ENCODE measurements around the gene CHRNG. TPM values are rescaled to one million over a fixed set of nuclear protein-coding genes. Genes with fewer than 3 reads are reported as not detected.

Gene CHRNG
- polyA plus RNA-seq, 2 of the 4 experiments (the other 2 are of a cell fraction) = not detected

- ATAC-seq (no peak), DNase-seq (ENCODE audit: low read depth in 1 of 2, low spot score in 1 of 2) (no peak), FAIRE-seq (no peak)
- H3K4me3 ChIP-seq = no peak overlapping the region
- H3K9me3 ChIP-seq = no peaks in the 10 kb centered on the region
- no peak overlapping the region for H3K27ac ChIP-seq
- no peak for TF ChIP-seq ESRRA (IDR thresholded peaks at IDR 0.05; ENCODE audit: borderline replicate concordance, low read length)
- TF ChIP-seq RARB (CRISPR knock-in tag; IDR thresholded peaks at IDR 0.05) = no peak
- no peak for TF ChIP-seq ZC3H11A (IDR thresholded peaks at IDR 0.05)
- no peak for TF ChIP-seq HOXB13 (CRISPR knock-in tag; IDR thresholded peaks at IDR 0.05; ENCODE audit: low read depth)
- no peak for TF ChIP-seq GATA3 (IDR thresholded peaks at IDR 0.05; ENCODE audit: borderline replicate concordance)
- no peak for TF ChIP-seq SREBF2 (IDR thresholded peaks at IDR 0.05)
- TF ChIP-seq MAZ (IDR thresholded peaks at IDR 0.05; ENCODE audit: borderline replicate concordance, low read depth, low read length) = no peak
- no peak for TF ChIP-seq PHF8 (IDR thresholded peaks at IDR 0.05; ENCODE audit: borderline replicate concordance, low read depth)
- TF ChIP-seq CBX2 (IDR thresholded peaks at IDR 0.05; ENCODE audit: borderline replicate concordance, low read depth) = no peak
- TF ChIP-seq, protein P1, sequence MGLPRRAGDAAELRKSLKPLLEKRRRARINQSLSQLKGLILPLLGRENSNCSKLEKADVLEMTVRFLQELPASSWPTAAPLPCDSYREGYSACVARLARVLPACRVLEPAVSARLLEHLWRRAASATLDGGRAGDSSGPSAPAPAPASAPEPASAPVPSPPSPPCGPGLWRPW (IDR thresholded peaks at IDR 0.05) = no peak
- TF ChIP-seq MYC (IDR thresholded peaks at IDR 0.05; ENCODE audit: borderline replicate concordance, low read length) = no peak
- TF ChIP-seq FOXS1 (CRISPR knock-in tag; IDR thresholded peaks at IDR 0.05) = no peak
- TF ChIP-seq ZSCAN20 (CRISPR knock-in tag; IDR thresholded peaks at IDR 0.05) = no peak
- no peak for TF ChIP-seq ELK1 (IDR thresholded peaks at IDR 0.05; ENCODE audit: low read depth, low read length)
- TF ChIP-seq, protein P2, sequence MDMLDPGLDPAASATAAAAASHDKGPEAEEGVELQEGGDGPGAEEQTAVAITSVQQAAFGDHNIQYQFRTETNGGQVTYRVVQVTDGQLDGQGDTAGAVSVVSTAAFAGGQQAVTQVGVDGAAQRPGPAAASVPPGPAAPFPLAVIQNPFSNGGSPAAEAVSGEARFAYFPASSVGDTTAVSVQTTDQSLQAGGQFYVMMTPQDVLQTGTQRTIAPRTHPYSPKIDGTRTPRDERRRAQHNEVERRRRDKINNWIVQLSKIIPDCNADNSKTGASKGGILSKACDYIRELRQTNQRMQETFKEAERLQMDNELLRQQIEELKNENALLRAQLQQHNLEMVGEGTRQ (IDR thresholded peaks at IDR 0.05) = no peak
- no peak for TF ChIP-seq EP300 (IDR thresholded peaks at IDR 0.05)
- TF ChIP-seq FOSL2 (IDR thresholded peaks at IDR 0.05) = no peak
- TF ChIP-seq FOSL2 (CRISPR knock-in tag; IDR thresholded peaks at IDR 0.05) = no peak
- no peak for TF ChIP-seq POLR2A (IDR thresholded peaks at IDR 0.05; ENCODE audit: low read length)
- ChIA-PET CTCF (interaction anchor here (1.0 to 1.1 kb wide), 2 partner anchors 29 to 48 kb away, joined by 3 read pairs; no protein-coding TSS in a partner anchor), POLR2A (no interaction called here)
- WGBS (ENCODE audit: missing lambda C conversion rate) = 64% methylated on average over 7 of the region's 7 CpGs
- no peaks in the 10 kb centered on the region for H3K4me1 ChIP-seq
- H3K4me2 ChIP-seq = no peak overlapping the region
These were observed 44.2 kb upstream of the CHRNG start for GRCh38 chr2:232495292-232495691.

- Histone ChIP-seq H3K4me3 (no peak overlapping the region), H3K4me2 (no peak overlapping the region), H3K27ac (no peak overlapping the region), H3K4me1 (peaks cover 3% of the 10 kb centered on the region; the same call in 2 of the 3 replicates), H3K9me3 (no peaks in the 10 kb centered on the region)
- DNase-seq (ENCODE audit: low read depth in 1 of 2, low spot score in 1 of 2) = no peak
- WGBS (ENCODE audit: missing lambda C conversion rate) = no CpG with 5 or more reads among the region's 20 CpGs
- ATAC-seq = no peak
- TF ChIP-seq RCOR1 (IDR thresholded peaks at IDR 0.05; ENCODE audit: low read depth, low read length) = no peak
- TF ChIP-seq ELK1 (IDR thresholded peaks at IDR 0.05; ENCODE audit: low read depth, low read length) = no peak
- no peak for TF ChIP-seq TP53 (CRISPR knock-in tag; IDR thresholded peaks at IDR 0.05)
- TF ChIP-seq HEYL (CRISPR knock-in tag; IDR thresholded peaks at IDR 0.05) = no peak
- no peak for TF ChIP-seq CEBPB (IDR thresholded peaks at IDR 0.05)
- no peak for TF ChIP-seq RNF2 (IDR thresholded peaks at IDR 0.05; ENCODE audit: borderline replicate concordance, low read depth)
- CTCF ChIA-PET = interaction anchor here (1.2 to 1.6 kb wide), 2 partner anchors 25 to 27 kb away, joined by 3 to 4 read pairs; no protein-coding TSS in a partner anchor
- POLR2A ChIA-PET = no interaction called here
- no peak for FAIRE-seq
These were observed 42.8 kb upstream of the CHRNG start for GRCh38 chr2:232496501-232497270.

All from A549 (cell line).